Measurements from ENCODE around the gene CCDC190. TPM values are rescaled to one million over a fixed set of nuclear protein-coding genes. Genes with fewer than 3 reads are reported as not detected.

The CCDC190 gene
- total RNA-seq, 1 donor from 2014 or later: 0.13 TPM

- H3K27me3 Mint-ChIP-seq (ENCODE audit: low read depth): no peaks in the 10 kb centered on the region
- DNase-seq (ENCODE audit: low spot score in 2 of 2, unreplicated experiment in 2 of 2): no peak
- H3K27ac Mint-ChIP-seq: no peak overlapping the region
- H3K36me3 Mint-ChIP-seq: peaks cover 1% of the 10 kb centered on the region
- peaks cover 11% of the 10 kb centered on the region for H3K9me3 Mint-ChIP-seq
- peaks cover 9% of the 10 kb centered on the region for H3K4me1 Mint-ChIP-seq
- no peak for TF ChIP-seq CTCF (IDR thresholded peaks at IDR 0.05; ENCODE audit: unreplicated experiment)
- H3K4me3 Mint-ChIP-seq: no peak overlapping the region
These were observed 44.5 kb upstream of the CCDC190 start for GRCh38 chr1:162905174-162906158.

- Mint-ChIP-seq H3K36me3 (no peaks in the 10 kb centered on the region), H3K9me3 (peaks cover 4% of the 10 kb centered on the region), H3K27ac (no peak overlapping the region), H3K4me1 (peaks cover 9% of the 10 kb centered on the region), H3K4me3 (no peak overlapping the region), H3K27me3 (ENCODE audit: low read depth) (no peaks in the 10 kb centered on the region)
- TF ChIP-seq CTCF (IDR thresholded peaks at IDR 0.05; ENCODE audit: unreplicated experiment): no peak
- DNase-seq (ENCODE audit: low spot score in 2 of 2, unreplicated experiment in 2 of 2): no peak
These were observed 43.6 kb upstream of the CCDC190 start for GRCh38 chr1:162904579-162904978.

DNA sequence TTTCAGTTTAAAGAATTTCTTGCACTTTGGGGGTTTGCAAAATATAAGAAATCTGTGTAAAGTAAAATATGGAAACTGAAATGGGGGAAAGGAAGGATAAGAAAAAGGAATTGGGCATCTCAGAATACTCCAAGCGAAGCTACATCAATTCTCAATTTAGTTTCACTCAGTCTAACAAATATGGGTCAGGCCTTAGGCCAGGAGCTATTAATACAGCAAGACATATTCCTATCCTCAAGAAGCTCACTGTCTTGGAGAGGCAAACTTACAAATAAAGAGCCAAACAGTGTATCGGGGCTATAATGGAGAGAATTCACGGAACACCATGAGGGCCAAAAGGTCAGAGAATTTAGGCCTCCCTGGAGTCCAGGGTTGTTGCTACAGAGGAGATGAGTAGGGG lies 43.0 kb upstream of the CCDC190 start:
- no peaks in the 10 kb centered on the region for H3K9me3 Mint-ChIP-seq
- no peaks in the 10 kb centered on the region for H3K36me3 Mint-ChIP-seq
- DNase-seq (ENCODE audit: low spot score in 2 of 2, unreplicated experiment in 2 of 2): no peak
- TF ChIP-seq CTCF (IDR thresholded peaks at IDR 0.05; ENCODE audit: unreplicated experiment): no peak
- H3K27me3 Mint-ChIP-seq (ENCODE audit: low read depth): no peaks in the 10 kb centered on the region
- no peak overlapping the region for H3K4me3 Mint-ChIP-seq
- H3K27ac Mint-ChIP-seq: no peak overlapping the region
- peaks cover 9% of the 10 kb centered on the region for H3K4me1 Mint-ChIP-seq

DNA sequence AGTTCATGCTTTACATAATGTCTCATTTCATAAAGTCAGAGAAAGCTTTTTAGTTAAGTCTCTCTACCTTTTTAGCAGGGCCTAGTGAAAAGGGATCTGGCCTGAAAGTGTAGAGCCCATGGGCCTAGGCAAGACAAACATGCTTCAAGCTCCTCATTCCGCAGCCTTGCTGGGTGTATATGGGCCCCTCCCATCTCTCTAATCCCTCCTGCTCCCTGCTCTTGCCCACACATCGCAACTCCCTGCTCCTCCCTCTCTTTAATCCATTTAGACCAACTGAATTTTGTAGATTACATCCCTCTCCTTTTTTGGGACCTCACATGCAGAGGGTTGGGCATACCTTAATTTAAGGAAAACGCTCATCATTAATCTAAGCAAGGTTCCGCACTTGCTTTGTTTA lies 42.3 kb upstream of the CCDC190 start:
- H3K27me3 Mint-ChIP-seq (ENCODE audit: low read depth): no peaks in the 10 kb centered on the region
- no peak for TF ChIP-seq CTCF (IDR thresholded peaks at IDR 0.05; ENCODE audit: unreplicated experiment)
- H3K9me3 Mint-ChIP-seq: no peaks in the 10 kb centered on the region
- H3K4me3 Mint-ChIP-seq: no peak overlapping the region
- H3K4me1 Mint-ChIP-seq: peaks cover 9% of the 10 kb centered on the region
- H3K27ac Mint-ChIP-seq: no peak overlapping the region
- no peaks in the 10 kb centered on the region for H3K36me3 Mint-ChIP-seq
- no peak for DNase-seq (ENCODE audit: low spot score in 2 of 2, unreplicated experiment in 2 of 2)

DNA sequence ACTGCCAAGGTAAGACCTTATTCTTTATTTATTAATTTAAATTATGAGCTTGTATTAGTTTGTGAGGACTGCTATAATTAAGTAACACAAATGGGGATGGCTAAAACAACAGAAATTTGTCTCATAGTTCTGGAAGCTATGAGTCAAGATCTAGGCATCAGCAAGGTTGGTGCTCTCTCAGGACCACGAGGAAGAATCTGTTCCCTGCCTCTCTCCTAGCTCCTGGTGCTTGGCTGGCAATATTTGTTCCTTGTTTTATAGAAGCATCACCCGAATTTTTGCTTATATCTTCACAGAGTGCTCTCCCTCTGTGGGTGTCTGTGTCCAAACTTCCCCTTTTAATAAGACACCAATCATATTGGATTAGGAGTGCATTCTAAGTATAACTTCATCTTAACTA lies 41.4 kb upstream of the CCDC190 start:
- no peaks in the 10 kb centered on the region for H3K36me3 Mint-ChIP-seq
- H3K4me1 Mint-ChIP-seq: peaks cover 9% of the 10 kb centered on the region
- H3K27me3 Mint-ChIP-seq (ENCODE audit: low read depth): no peaks in the 10 kb centered on the region
- no peak overlapping the region for H3K27ac Mint-ChIP-seq
- TF ChIP-seq CTCF (IDR thresholded peaks at IDR 0.05; ENCODE audit: unreplicated experiment): no peak
- no peak overlapping the region for H3K4me3 Mint-ChIP-seq
- no peak for DNase-seq (ENCODE audit: low spot score in 2 of 2, unreplicated experiment in 2 of 2)
- no peaks in the 10 kb centered on the region for H3K9me3 Mint-ChIP-seq

All from mesothelial cell of epicardium (in vitro differentiated cells).